Measurements from ENCODE around the gene PDGFD.

Gene PDGFD

DNA sequence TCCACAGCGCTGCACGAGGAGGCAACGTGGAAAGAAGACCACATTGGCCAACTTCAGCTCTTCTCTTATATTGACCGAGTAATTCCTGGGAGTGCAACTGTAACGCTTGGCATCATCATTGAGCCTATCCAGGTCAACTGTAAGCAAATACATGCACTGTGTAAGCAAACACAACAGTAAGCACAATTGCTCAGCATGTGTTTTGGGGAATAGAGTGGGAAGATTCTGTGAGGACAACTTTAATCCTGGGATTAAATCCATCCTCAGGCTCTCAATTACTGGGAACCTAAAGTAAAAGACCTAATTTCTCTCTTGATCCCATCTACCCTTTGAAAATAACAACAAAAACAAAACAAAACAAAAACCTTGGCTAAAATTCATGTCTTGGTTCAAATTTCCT, 237.0 kb downstream of the PDGFD start:
- no peak for DNase-seq (ENCODE audit: low read depth in 2 of 3, low spot score in 1 of 3)

DNA sequence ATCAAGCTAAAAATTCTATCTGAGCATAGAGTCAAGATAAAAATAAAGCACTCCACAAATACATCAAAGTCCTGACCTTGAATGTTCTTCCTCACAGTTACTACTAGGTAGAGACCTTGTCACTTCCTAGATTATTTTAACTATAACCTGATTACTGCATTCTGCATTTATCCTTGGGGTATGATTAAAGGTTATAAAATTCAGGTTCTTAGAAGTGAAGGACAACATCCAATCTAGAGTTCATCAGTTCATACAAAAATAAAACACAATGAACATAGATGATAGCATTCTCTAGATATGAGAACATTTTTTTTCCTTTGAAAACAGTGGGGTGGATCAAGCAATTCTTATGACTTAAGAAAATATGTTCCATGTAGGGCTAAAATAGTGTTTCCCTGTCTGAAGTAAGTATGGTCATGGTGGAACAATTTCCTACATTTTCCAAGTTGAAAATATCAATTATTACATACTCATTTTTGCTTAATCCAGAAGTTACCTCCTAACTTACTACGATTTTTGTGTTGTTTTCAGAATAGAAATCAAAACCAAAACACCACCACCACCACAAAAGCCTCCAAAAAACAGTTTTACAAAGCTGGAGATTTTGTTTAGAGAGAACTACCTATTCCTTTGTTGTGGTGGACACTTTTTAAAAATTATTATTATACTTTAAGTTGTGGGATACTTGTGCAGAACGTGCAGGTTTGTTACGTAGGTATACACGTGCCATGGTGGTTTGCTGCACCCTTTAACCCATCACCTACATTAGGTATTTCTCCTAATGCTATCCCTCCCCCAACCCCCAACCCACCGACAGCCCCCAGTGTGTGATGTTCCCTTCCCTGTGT, 239.6 kb downstream of the PDGFD start:
- no peak for DNase-seq (ENCODE audit: low read depth in 2 of 3, low spot score in 1 of 3)

DNA sequence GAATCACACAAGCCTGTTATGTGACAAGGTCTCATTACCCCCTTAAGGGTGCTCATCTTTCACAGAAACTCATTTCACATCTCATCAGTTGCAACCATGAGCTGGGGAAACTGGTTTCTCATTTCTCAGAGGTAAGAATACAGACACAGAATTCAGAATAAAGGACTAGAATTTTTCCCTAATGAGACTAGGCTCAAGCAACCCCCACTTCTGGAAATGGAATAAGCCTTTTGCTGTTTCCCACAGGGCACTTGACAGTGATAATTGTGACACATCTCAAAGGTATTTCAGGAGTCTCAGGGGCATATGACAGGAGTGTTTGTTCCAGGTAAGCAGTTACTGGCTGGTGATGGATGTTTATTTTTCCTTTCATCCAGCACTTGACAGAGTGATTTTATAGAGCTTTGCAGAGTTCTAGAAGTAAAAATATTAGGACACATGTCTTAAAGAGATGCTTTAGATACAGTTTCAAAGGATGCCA, 240.5 kb downstream of the PDGFD start:
- DNase-seq (ENCODE audit: low read depth in 2 of 3, low spot score in 1 of 3) = no peak

- no peak for DNase-seq (ENCODE audit: low read depth in 2 of 3, low spot score in 1 of 3)
These were observed 243.0 kb downstream of the PDGFD start for GRCh38 chr11:103920933-103921332.

DNA sequence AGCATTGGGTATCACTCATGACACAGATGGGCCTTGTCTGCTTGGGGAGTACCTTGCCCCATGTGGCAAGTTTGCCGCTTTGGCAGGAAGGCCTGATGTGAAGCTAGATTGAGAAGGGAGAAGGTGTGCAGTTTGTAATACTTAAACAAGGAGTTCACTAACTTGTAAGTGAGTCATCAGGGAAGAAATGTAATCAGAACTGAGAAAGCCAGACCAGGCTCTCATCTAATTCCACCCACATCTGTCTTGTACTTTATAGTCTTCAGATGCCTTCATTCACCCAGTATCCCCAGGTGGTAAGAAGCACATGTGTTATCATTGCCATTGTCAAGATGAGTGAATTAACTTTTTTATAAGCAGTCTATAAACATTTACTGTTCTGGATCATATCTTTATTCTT, 243.5 kb downstream of the PDGFD start:
- DNase-seq (ENCODE audit: low read depth in 2 of 3, low spot score in 1 of 3) = no peak

- no peak for DNase-seq (ENCODE audit: low read depth in 2 of 3, low spot score in 1 of 3)
These were observed 253.2 kb downstream of the PDGFD start for GRCh38 chr11:103910721-103911120.

DNA sequence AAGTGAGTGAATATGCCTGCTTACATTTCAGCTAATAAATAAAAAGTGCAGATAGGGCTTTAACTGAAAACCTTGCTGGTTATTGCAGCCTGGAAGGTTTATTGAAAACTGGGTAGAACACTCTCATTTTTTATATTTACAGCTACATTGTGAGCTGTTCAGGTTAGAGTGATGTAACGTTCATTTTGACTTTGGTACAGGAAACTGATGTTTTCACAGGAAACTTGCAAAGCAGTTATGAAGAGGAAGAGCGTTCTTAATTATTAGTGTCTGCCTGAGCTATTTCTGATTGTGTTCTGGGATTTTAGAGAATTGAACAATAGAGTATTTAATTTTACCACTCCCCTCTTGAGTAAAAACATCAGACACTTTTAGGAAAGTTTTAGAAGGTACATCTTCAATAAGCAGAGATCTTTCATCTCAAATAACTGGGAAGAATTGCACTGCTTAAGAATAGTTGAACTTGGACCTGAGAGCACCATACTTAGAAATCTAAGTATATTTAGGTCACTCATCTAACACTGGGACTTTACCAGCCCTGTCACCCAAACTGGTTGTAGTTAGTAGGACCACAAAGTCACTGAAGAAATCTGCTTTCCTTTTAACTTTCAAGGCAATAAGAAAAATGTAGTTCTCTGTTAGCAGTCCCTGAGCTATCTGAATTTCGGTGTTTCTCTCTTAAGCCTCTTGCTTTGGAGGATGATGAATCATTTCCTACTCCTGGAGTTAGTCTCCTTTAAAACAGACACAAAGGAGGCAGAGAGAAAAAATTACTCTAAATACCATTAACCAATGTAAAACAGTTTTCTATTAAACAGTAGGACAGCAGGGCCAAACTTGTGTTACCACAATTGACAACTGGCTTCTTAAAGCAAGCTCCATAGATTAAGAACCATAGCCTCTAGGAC, 256.1 kb downstream of the PDGFD start:
- DNase-seq (ENCODE audit: low read depth in 2 of 3, low spot score in 1 of 3) = no peak

DNA sequence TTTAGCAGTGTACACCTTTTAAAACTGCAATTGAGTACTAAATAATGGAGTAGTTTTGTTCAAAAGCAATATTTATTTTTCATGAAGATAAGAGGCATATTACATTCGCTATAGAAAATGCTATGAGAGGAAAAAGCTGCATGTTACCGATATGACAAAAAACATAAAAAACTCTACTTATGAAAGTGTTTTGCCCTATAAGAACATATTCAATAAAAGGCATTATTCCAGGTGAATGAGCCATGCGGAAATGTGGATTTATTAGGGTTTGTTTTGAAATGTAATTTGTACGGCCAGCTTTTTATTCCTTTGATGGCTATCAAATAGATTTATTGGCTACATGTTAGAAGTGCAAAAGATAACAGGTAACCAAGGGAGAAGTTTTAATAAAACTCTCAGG, 256.8 kb downstream of the PDGFD start:
- DNase-seq (ENCODE audit: low read depth in 2 of 3, low spot score in 1 of 3) = no peak

- no peak for DNase-seq (ENCODE audit: low read depth in 2 of 3, low spot score in 1 of 3)
These were observed 257.6 kb downstream of the PDGFD start for GRCh38 chr11:103906291-103906867.

GRCh38 chr11:103904324-103904667, 259.7 kb downstream of the PDGFD start:
- no peak for DNase-seq (ENCODE audit: low read depth in 2 of 3, low spot score in 1 of 3)

- DNase-seq (ENCODE audit: low read depth in 2 of 3, low spot score in 1 of 3) = no peak
These were observed 260.2 kb downstream of the PDGFD start for GRCh38 chr11:103903621-103904323.

GRCh38 chr11:103902994-103903393, 261.0 kb downstream of the PDGFD start:
- no peak for DNase-seq (ENCODE audit: low read depth in 2 of 3, low spot score in 1 of 3)

DNA sequence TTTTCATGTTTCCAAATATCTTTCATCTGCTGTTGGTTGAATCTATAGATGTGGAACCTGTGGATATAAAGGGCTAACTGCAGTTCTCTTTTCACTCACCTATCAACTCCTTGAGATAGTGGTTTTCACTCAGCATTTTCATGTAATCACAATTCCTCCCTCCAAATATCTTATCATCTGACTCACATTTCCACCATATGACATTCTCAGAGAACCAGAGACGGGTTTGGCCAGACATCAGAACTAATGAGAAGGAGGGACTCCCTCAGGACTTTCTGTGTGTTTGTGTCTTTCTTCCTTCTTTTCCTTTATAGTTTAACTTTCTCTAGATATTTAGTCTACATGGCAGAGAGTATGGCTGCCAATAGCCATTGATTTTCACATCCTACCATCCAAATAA, 262.3 kb downstream of the PDGFD start:
- no peak for DNase-seq (ENCODE audit: low read depth in 2 of 3, low spot score in 1 of 3)

- no peak for DNase-seq (ENCODE audit: low read depth in 2 of 3, low spot score in 1 of 3)
These were observed 265.2 kb downstream of the PDGFD start for GRCh38 chr11:103898577-103899336.

DNA sequence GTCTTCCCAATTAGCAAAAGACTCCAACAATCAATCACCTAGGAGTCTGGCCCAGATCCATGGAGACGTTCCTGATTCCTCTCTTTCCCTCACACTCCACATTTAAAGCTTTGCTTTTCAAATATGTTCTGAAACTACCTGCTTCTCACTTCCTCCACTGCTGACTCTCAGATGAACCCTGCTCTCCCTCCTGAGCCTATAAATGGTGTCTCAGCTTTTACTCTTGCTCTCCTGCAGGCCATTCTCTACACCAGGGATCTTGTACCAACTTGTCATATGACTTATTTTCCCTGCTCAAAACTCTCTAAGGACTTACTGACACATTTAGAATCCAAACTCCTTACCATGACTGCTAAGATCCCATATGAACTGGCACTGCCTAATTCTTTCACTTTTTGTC, 265.9 kb downstream of the PDGFD start:
- no peak for DNase-seq (ENCODE audit: low read depth in 2 of 3, low spot score in 1 of 3)

DNA sequence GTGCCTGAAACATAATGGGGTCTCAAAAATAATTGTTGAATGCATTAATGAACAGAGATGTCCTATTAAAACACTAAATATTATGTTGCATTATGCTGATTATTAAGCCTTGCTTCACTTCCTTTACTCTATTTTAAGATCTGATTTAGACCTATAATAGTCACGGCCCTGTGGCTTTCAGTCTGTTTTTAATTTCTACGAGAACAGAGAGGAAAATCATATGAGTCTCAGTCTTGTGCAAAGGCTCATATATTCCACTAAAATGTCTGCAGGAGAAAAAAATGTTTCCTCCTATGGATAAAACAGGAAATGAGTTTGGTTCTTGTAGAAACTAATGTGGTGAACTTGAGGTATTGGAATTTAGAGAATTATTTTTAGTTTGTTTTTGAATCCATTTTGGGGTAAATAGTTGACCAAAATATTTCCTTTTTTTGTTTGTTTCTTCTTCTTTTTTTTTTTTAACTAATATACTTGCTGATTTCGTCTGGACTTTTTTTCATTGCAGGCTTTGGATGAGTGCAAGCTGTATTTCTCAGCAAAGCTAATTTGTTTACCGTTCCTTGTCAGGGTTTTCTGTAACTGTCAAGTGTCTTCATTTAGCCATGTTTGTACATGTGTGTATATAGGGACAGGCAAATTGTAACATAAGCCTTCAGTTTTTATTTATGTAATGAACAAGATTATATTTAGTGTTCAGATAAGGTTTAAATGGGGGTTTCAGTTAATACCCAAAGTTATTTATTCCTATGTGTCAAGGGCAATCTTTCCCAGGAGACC, 266.6 kb downstream of the PDGFD start:
- no peak for DNase-seq (ENCODE audit: low read depth in 2 of 3, low spot score in 1 of 3)

DNA sequence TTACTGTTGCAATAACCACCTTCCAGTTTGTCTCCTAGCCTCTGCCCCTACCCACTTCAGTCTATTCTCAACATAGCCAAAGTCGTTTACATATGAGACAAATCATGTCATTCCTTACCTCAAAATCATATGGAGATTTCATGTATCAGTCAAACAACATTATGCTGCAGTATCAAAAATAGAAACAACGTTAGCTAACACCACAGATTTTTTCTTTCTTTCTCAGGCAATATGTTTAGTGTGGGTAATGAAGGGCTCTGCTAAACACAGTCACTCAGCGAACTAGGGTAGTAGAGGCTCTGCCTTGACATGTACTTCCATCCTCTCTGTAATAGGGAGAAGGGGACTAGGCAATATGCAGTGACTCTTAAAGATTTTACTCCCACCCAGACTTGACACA, 268.8 kb downstream of the PDGFD start:
- no peak for DNase-seq (ENCODE audit: low read depth in 2 of 3, low spot score in 1 of 3)

DNA sequence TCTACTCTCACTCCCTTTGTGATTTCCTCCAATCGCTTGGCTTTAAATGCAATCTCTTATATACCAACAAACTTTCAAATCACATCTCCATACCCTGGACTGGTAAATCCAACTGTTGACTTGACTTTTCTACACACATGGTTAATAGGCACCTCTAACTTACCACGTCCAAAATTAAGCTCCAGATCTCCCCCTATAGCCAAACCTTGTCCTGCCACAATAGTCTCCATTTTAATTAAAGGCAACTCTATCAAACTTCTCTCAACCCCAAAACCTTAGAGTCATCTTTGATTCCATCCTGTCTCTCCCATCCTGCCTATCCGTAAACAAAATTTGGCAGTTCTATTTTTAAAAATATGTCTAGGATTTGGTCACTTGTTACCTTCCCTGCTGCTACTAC, 269.3 kb downstream of the PDGFD start:
- DNase-seq (ENCODE audit: low read depth in 2 of 3, low spot score in 1 of 3) = no peak

DNA sequence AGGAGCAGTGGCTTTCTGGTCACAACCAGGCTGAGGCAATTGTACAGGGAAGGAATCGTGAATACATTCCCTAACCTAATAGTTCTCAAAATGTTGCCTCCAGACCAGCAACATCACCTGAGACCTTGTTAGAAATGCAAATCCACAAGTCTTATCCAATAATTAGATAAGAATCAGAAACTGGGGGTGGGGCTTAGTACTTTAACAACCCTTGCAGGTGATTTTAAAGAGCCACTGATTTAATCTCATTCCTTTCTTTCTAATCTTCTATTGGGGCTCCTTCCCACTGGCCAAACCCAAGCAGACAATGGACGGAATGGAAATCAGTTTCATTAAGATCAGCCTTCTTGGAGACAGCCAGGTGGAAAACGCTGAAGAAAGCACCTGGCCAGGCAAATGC, 269.9 kb downstream of the PDGFD start:
- no peak for DNase-seq (ENCODE audit: low read depth in 2 of 3, low spot score in 1 of 3)

DNA sequence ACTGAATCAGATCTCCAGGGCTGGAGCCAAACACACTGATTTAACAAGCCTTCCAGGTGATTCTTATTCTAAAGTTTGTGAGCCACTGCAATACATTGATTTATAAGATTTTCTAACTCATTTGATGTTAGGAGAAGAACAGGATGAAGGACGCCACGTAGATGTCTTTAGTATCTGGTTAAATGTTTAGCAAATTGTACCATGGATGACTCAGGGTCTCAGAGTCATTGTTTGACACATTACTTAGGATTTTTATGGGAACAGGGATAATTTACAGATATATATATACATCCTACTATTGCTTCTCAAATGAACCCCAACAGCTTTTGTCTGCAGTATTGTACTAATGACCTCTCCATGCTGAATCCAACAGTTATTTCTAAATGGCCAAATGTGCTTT, 270.6 kb downstream of the PDGFD start:
- no peak for DNase-seq (ENCODE audit: low read depth in 2 of 3, low spot score in 1 of 3)

Data from stimulated activated CD4-positive, alpha-beta T cell treated with anti-CD3 and anti-CD28 coated beads, Interleukin-12 subunit alpha, Interleukin-12 subunit beta, amount 100 ng/mL, for 48 hours (primary cell).